ENCODE results near the gene VPS13C. TPM values are rescaled to one million over a fixed set of nuclear protein-coding genes. Genes with fewer than 3 reads are reported as not detected.

Gene VPS13C
- total RNA-seq, 1 donor from 2014 or later = 51.6 TPM

GRCh38 chr15:61857169-61857829 is 202.9 kb downstream of the VPS13C start:
- H3K4me3 ChIP-seq = no peak overlapping the region
- H3K36me3 ChIP-seq = no peaks in the 10 kb centered on the region
- no peak overlapping the region for H3K4me3 Mint-ChIP-seq
- no peak for DNase-seq (ENCODE audit: low spot score)
- H3K9me3 ChIP-seq (ENCODE audit: low read depth) = no peaks in the 10 kb centered on the region
- no peaks in the 10 kb centered on the region for H3K36me3 Mint-ChIP-seq
- no peak overlapping the region for H3K9ac ChIP-seq
- no peak overlapping the region for H3K27ac ChIP-seq
- no peaks in the 10 kb centered on the region for H3K79me2 ChIP-seq (ENCODE audit: low read depth)
- no peaks in the 10 kb centered on the region for H4K20me1 ChIP-seq (ENCODE audit: low read depth)
- no peaks in the 10 kb centered on the region for H3K27me3 Mint-ChIP-seq (ENCODE audit: insufficient read depth, low read depth)
- H3F3A ChIP-seq (ENCODE audit: low read depth) = no peaks in the 10 kb centered on the region
- H3K4me1 Mint-ChIP-seq = no peaks in the 10 kb centered on the region
- no peak overlapping the region for H3K4me2 ChIP-seq
- no peaks in the 10 kb centered on the region for H3K9me3 Mint-ChIP-seq
- no peaks in the 10 kb centered on the region for H3K27me3 ChIP-seq
- H2AFZ ChIP-seq (replicated peaks) = no peak overlapping the region
- H3K27ac Mint-ChIP-seq = no peak overlapping the region
- no peaks in the 10 kb centered on the region for H3K4me1 ChIP-seq
- TF ChIP-seq CTCF (IDR thresholded peaks at IDR 0.05) (no peak), EZH2 (IDR thresholded peaks at IDR 0.05) (no peak), EZH2phosphoT487 (IDR thresholded peaks at IDR 0.05) (no peak)

DNA sequence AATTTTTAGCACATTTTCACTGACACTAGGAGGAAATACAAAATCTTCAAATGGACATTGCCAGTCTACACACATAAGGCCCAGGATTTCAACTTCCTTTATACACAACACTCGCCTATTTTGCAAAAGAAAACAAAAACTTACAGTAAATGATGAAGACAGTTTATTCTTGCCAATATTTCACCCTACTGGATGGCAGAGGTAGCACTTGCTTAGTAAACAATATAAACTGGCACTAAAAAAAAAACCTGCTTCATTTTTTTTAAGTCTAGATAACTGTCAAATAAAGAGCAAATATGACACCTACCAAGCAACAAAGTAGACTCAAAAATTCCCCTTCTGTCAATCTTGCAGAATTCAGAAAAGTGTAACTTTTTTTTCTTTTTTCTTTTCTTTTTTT is 204.0 kb downstream of the VPS13C start:
- H3K4me2 ChIP-seq = no peak overlapping the region
- H2AFZ ChIP-seq (replicated peaks) = no peak overlapping the region
- no peak for TF ChIP-seq EZH2 (IDR thresholded peaks at IDR 0.05)
- TF ChIP-seq EZH2phosphoT487 (IDR thresholded peaks at IDR 0.05) = no peak
- no peak for TF ChIP-seq CTCF (IDR thresholded peaks at IDR 0.05)
- no peaks in the 10 kb centered on the region for H3K9me3 Mint-ChIP-seq
- no peaks in the 10 kb centered on the region for H3K4me1 ChIP-seq
- H3K27me3 Mint-ChIP-seq (ENCODE audit: insufficient read depth, low read depth) = no peaks in the 10 kb centered on the region
- no peaks in the 10 kb centered on the region for H3K27me3 ChIP-seq
- no peaks in the 10 kb centered on the region for H3K36me3 ChIP-seq
- no peak overlapping the region for H3K4me3 Mint-ChIP-seq
- no peak overlapping the region for H3K27ac Mint-ChIP-seq
- H3K27ac ChIP-seq = no peak overlapping the region
- H3F3A ChIP-seq (ENCODE audit: low read depth) = no peaks in the 10 kb centered on the region
- no peaks in the 10 kb centered on the region for H3K9me3 ChIP-seq (ENCODE audit: low read depth)
- H3K4me1 Mint-ChIP-seq = no peaks in the 10 kb centered on the region
- H3K4me3 ChIP-seq = no peak overlapping the region
- no peak for DNase-seq (ENCODE audit: low spot score)
- H4K20me1 ChIP-seq (ENCODE audit: low read depth) = no peaks in the 10 kb centered on the region
- H3K79me2 ChIP-seq (ENCODE audit: low read depth) = no peaks in the 10 kb centered on the region
- no peaks in the 10 kb centered on the region for H3K36me3 Mint-ChIP-seq
- H3K9ac ChIP-seq = no peak overlapping the region

DNA sequence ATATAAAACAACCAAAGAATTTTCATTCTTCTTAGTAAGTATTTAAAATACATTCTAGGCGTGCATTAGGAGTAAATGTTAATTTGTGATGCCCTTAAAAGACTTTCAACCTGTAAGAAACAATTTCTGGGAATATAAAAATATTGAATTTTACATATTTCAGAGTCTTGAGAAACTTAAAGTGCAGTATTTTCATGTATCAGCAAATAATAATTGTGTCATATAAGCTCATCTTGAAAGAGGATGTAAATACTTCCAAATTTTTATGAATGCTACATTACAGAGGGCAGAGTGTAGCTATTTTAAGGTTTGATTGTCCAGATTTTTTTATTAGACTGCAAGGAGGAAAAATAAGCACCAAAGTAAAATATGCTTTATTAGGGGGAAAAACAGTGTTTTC is 207.1 kb downstream of the VPS13C start:
- no peaks in the 10 kb centered on the region for H3K9me3 Mint-ChIP-seq
- no peaks in the 10 kb centered on the region for H4K20me1 ChIP-seq (ENCODE audit: low read depth)

More for the DNA sequence above, 207.1 kb downstream of the VPS13C start:
- no peaks in the 10 kb centered on the region for H3K27me3 ChIP-seq
- no peak overlapping the region for H2AFZ ChIP-seq (replicated peaks)
- no peaks in the 10 kb centered on the region for H3K9me3 ChIP-seq (ENCODE audit: low read depth)
- Mint-ChIP-seq H3K4me3 (no peak overlapping the region), H3K36me3 (no peaks in the 10 kb centered on the region), H3K4me1 (no peaks in the 10 kb centered on the region), H3K27ac (no peak overlapping the region), H3K27me3 (ENCODE audit: insufficient read depth, low read depth) (no peaks in the 10 kb centered on the region)
- no peak for DNase-seq (ENCODE audit: low spot score)
- no peaks in the 10 kb centered on the region for H3K36me3 ChIP-seq
- H3K9ac ChIP-seq = no peak overlapping the region
- no peaks in the 10 kb centered on the region for H3K79me2 ChIP-seq (ENCODE audit: low read depth)
- TF ChIP-seq CTCF (IDR thresholded peaks at IDR 0.05) = no peak
- TF ChIP-seq EZH2phosphoT487 (IDR thresholded peaks at IDR 0.05) = no peak
- TF ChIP-seq EZH2 (IDR thresholded peaks at IDR 0.05) = no peak
- no peak overlapping the region for H3K4me2 ChIP-seq
- no peaks in the 10 kb centered on the region for H3K4me1 ChIP-seq
- H3K4me3 ChIP-seq = no peak overlapping the region
- no peaks in the 10 kb centered on the region for H3F3A ChIP-seq (ENCODE audit: low read depth)
- no peak overlapping the region for H3K27ac ChIP-seq

Data from neural progenitor cell (in vitro differentiated cells).